ENCODE measurements around the gene YEATS2.

DNA sequence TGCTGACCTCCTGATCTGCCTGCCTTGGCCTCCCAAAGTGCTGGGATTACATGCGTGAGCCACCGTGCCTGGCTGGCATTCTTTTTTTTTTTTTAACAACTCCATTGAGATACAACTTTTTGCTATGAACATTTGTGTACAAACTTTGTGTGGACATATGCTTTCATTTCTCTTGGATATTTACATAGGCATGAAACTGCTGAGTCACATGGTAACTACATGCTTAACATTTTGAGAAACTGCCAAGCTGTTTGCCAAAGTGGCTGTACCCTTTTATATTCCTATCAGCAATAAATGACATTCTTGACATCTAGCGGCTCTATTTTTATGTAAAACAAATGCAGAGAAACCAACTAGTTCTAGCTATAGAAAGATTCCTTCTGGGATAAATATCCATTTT lies 8.7 kb upstream of the YEATS2 start:
- TF ChIP-seq, protein P1, sequence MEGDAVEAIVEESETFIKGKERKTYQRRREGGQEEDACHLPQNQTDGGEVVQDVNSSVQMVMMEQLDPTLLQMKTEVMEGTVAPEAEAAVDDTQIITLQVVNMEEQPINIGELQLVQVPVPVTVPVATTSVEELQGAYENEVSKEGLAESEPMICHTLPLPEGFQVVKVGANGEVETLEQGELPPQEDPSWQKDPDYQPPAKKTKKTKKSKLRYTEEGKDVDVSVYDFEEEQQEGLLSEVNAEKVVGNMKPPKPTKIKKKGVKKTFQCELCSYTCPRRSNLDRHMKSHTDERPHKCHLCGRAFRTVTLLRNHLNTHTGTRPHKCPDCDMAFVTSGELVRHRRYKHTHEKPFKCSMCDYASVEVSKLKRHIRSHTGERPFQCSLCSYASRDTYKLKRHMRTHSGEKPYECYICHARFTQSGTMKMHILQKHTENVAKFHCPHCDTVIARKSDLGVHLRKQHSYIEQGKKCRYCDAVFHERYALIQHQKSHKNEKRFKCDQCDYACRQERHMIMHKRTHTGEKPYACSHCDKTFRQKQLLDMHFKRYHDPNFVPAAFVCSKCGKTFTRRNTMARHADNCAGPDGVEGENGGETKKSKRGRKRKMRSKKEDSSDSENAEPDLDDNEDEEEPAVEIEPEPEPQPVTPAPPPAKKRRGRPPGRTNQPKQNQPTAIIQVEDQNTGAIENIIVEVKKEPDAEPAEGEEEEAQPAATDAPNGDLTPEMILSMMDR (IDR thresholded peaks at IDR 0.05), result no peak
- TF ChIP-seq POLR2A (IDR thresholded peaks at IDR 0.05; ENCODE audit: low read length), result no peak
- no peak for TF ChIP-seq EHMT2 (IDR thresholded peaks at IDR 0.05; ENCODE audit: low read depth)
- no peak for TF ChIP-seq MAZ (IDR thresholded peaks at IDR 0.05; ENCODE audit: borderline replicate concordance, low read depth, low read length)
- no peak for TF ChIP-seq PBX3 (IDR thresholded peaks at IDR 0.05)
- TF ChIP-seq POLR2AphosphoS2 (conservative IDR thresholded peaks at IDR 0.05; ENCODE audit: low read length), result no peak
- TF ChIP-seq FOSL2 (IDR thresholded peaks at IDR 0.05), result no peak
- TF ChIP-seq FOSL2 (CRISPR knock-in tag; IDR thresholded peaks at IDR 0.05), result no peak
- TF ChIP-seq SMC3 (IDR thresholded peaks at IDR 0.05), result no peak
- TF ChIP-seq CBX8 (IDR thresholded peaks at IDR 0.05), result no peak
